Endothelial cell of umbilical vein (primary cell): ENCODE measurements around the gene MIGA2. TPM values are rescaled to one million over a fixed set of nuclear protein-coding genes. Genes with fewer than 3 reads are reported as not detected.
A peak's percentile ranks its signal among the peaks of the same experiment; 100 is the strongest.

Experiments used
- Bru-seq: library from RNA; stranded (reverse); fragments of 400-500 nt; gene quantifications from one replicate; lab custom pipeline; 2021; lab: Mats Ljungman, UMichigan
- BruChase-seq, 2 experiments: library from RNA; stranded (reverse); fragments of 400-500 nt; gene quantifications; one replicate each; lab custom pipeline; 2021; lab: Mats Ljungman, UMichigan
- BruUV-seq: library from RNA; stranded (reverse); fragments of 400-500 nt; replicated peaks from 2 replicates; lab custom pipeline; 2021; lab: Mats Ljungman, UMichigan
- CTCF ChIA-PET: fragments of 300-600, 350-600 bp; sonication (Branson Sonifier 250); formaldehyde crosslinking; loops from one replicate; lab custom pipeline; 2021; ENCODE audit warnings: antibody characterized with exemption, inconsistent platforms; lab: Charles Lee
- POLR2A ChIA-PET: fragments of 300-600, 350-600 bp; sonication (Branson Sonifier 250); formaldehyde crosslinking; loops from one replicate; lab custom pipeline; 2021; ENCODE audit warnings: antibody characterized with exemption, inconsistent platforms; lab: Charles Lee
- DNase-seq: peaks from one replicate; pipeline ENCODE4 v3.0.0-alpha.2; 2011; ENCODE audit warnings: low read depth, low spot score
- FAIRE-seq: peaks from 2 replicates; lab custom pipeline; 2011; peaks lifted over from hg19 to GRCh38; lab: Jason Lieb, UNC
- H2AFZ ChIP-seq: 2 replicates; pipeline ENCODE4 v1.6.0; 2012; ENCODE audit warnings: low read depth, low read length, control low read depth, inconsistent platforms
- H3K27ac ChIP-seq: 2 replicates; pipeline ENCODE4 v1.5.1; 2011; ENCODE audit warnings: low read depth, mild to moderate bottlenecking, control low read depth, low read length, moderate library complexity; ENCODE audit not compliant: insufficient read depth
- H3K27me3 ChIP-seq, 2 experiments: 2 replicates each; pipeline versions ENCODE4 v1.6.0 to v1.6.1; 2011; ENCODE audit warnings: low read length in 2 of 2, mixed read lengths in 1 of 2; ENCODE audit not compliant: control insufficient read depth in 2 of 2, insufficient read depth in 2 of 2
- H3K36me3 ChIP-seq, 2 experiments: 2 replicates in 1 of 2; 3 replicates in 1 of 2; pipeline ENCODE4 v1.5.1; 2011; ENCODE audit warnings: low read length in 2 of 2, mild to moderate bottlenecking in 1 of 2, moderate library complexity in 1 of 2; ENCODE audit not compliant: control insufficient read depth in 2 of 2, insufficient read depth in 2 of 2; ENCODE audit errors: extremely low read depth in 1 of 2
- H3K4me1 ChIP-seq: 3 replicates; pipeline ENCODE4 v1.5.1; 2011; ENCODE audit warnings: mild to moderate bottlenecking, low read length; ENCODE audit not compliant: control insufficient read depth, insufficient read depth; ENCODE audit errors: extremely low read depth
- H3K4me2 ChIP-seq: 2 replicates; pipeline ENCODE4 v1.6.1; 2011; ENCODE audit warnings: low read length, control low read depth, mixed read lengths; ENCODE audit not compliant: insufficient read depth
- H3K4me3 ChIP-seq, 3 experiments: fragments of 200-600 bp in 1 of 3; sonication (generic), shearing (Covaris generic) in 1 of 3; replicated peaks in 1 of 3; 2 replicates each; pipeline ENCODE4 v1.5.1; 2011 to 2016; ENCODE audit warnings: control low read depth in 3 of 3, low read length in 3 of 3, mild to moderate bottlenecking in 2 of 3, inconsistent platforms in 1 of 3, low read depth in 1 of 3, moderate library complexity in 1 of 3; ENCODE audit not compliant: insufficient read depth in 1 of 3
- H3K79me2 ChIP-seq: 2 replicates; pipeline ENCODE4 v1.6.0; 2012; ENCODE audit warnings: low read length, inconsistent platforms; ENCODE audit not compliant: control insufficient read depth, insufficient read depth
- H3K9ac ChIP-seq: replicated peaks from 2 replicates; pipeline ENCODE3; 2011; ENCODE audit warnings: low read length, control low read depth; ENCODE audit not compliant: insufficient read depth; ENCODE audit errors: extremely low read depth
- H3K9me1 ChIP-seq: replicated peaks from 3 replicates; pipeline ENCODE4 v1.6.0; 2011; ENCODE audit warnings: mild to moderate bottlenecking, low read length; ENCODE audit not compliant: control insufficient read depth, insufficient read depth; ENCODE audit errors: extremely low read depth
- H3K9me3 ChIP-seq: replicated peaks from 2 replicates; pipeline ENCODE4 v1.5.1; 2012; ENCODE audit warnings: low read length, inconsistent platforms; ENCODE audit not compliant: control insufficient read depth, insufficient read depth
- H4K20me1 ChIP-seq: replicated peaks from 2 replicates; pipeline ENCODE3; 2011; ENCODE audit warnings: mild to moderate bottlenecking, low read length; ENCODE audit not compliant: control insufficient read depth, insufficient read depth; ENCODE audit errors: extremely low read depth
- EZH2 ChIP-seq: IDR thresholded peaks from 2 replicates; pipeline ENCODE4 v1.6.1; 2012; ENCODE audit warnings: borderline replicate concordance, low read depth, mild to moderate bottlenecking, moderate library complexity, low read length, inconsistent platforms; ENCODE audit not compliant: severe bottlenecking
- FOS ChIP-seq: IDR thresholded peaks from 2 replicates; pipeline ENCODE4 v1.6.1; 2011; ENCODE audit warnings: mild to moderate bottlenecking, low read length, moderate library complexity, borderline replicate concordance; ENCODE audit not compliant: insufficient read depth
- GATA2 ChIP-seq: IDR thresholded peaks from 2 replicates; pipeline ENCODE4 v1.7.0; 2011; ENCODE audit warnings: low read depth, mild to moderate bottlenecking, moderate library complexity, mixed read lengths, low read length; ENCODE audit not compliant: insufficient read length, insufficient read depth
- JUN ChIP-seq: IDR thresholded peaks from 2 replicates; pipeline ENCODE4 v1.6.1; 2011; ENCODE audit warnings: borderline replicate concordance, low read depth; ENCODE audit not compliant: insufficient read length, insufficient read depth
- MAX ChIP-seq: IDR thresholded peaks from 2 replicates; pipeline ENCODE4 v1.6.1; 2011; ENCODE audit not compliant: insufficient read depth, insufficient read length
- MYC ChIP-seq: IDR thresholded peaks from one replicate; pipeline ENCODE4 v1.6.1; 2011; ENCODE audit warnings: mild to moderate bottlenecking, low read depth, low read length
- POLR2A ChIP-seq: IDR thresholded peaks from 2 replicates; pipeline ENCODE4 v1.6.1; 2012; ENCODE audit warnings: low read depth, mild to moderate bottlenecking, control low read depth, low read length
- POLR2AphosphoS5 ChIP-seq: IDR thresholded peaks from 2 replicates; pipeline ENCODE4 v1.6.1; 2012; ENCODE audit warnings: low read depth, mild to moderate bottlenecking, control low read depth, low read length, moderate library complexity; ENCODE audit not compliant: insufficient read depth
- dilution Hi-C: fragments of 300-500 bp; cut with MboI; formaldehyde crosslinking; loops from one replicate; pipeline ENCODE4 v1.15.0; 2019; ENCODE audit warnings: low sequenced_read_pairs; ENCODE audit not compliant: extremely low pct_ligation_motif_present
- intact Hi-C: fragments of 100-400 bp; cut with micrococcal nuclease; formaldehyde crosslinking; loops from one replicate; pipeline ENCODE4 v1.10.0; 2022
- long read RNA-seq: library from polyadenylated mRNA; stranded (forward); transcript quantifications from one replicate; pipeline ENCODE4 v2.0.0, GENCODE V29; 2021
- polyA minus RNA-seq, 3 experiments: library from RNA; depleted of rRNA, polyadenylated mRNA; stranded (reverse); fragments of >200 nt; gene quantifications; 1 replicate in 1 of 3; 2 replicates in 2 of 3; pipeline ENCODE4 v1.2.3, GENCODE V29; 2011
- polyA plus RNA-seq, 4 experiments: library from polyadenylated mRNA; depleted of rRNA in 3 of 4; stranded (reverse) in 3 of 4; unstranded in 1 of 4; fragments of >200 nt; gene quantifications; 2 replicates each; pipeline versions ENCODE4 v1.2.1 to v1.2.3, GENCODE V29; 2011 to 2012; ENCODE audit warnings: missing spikeins in 1 of 4
- total RNA-seq: library from RNA; stranded (reverse); gene quantifications from 2 replicates; pipeline ENCODE4 v1.2.3, GENCODE V29; 2021
- TF ChIP-seq, protein P1 (sequence below), 2 donors: IDR thresholded peaks; 1 replicate in 1 of 2; 2 replicates in 1 of 2; pipeline ENCODE4 v1.5.1; 2011; ENCODE audit warnings: low read length in 2 of 2, mild to moderate bottlenecking in 2 of 2, moderate library complexity in 2 of 2, control low read depth in 1 of 2, inconsistent platforms in 1 of 2, low read depth in 1 of 2; ENCODE audit not compliant: insufficient read depth in 1 of 2; ENCODE audit errors: extremely low read depth in 1 of 2

MIGA2 gene
- 28.0 and 29.5 TPM in 2 replicates for total RNA-seq
- polyA plus RNA-seq = 27.7 and 28.0 TPM in 2 replicates
- 13.1 and 15.9 TPM in 2 replicates for polyA plus RNA-seq (2011; cell fraction: cytosol; rRNA removed)
- polyA plus RNA-seq (2011; cell fraction: nucleus; rRNA removed) = 125 and 138 TPM in 2 replicates
- polyA plus RNA-seq (2012) = 15.3 and 16.1 TPM in 2 replicates
- 12.8 and 20.8 TPM in 2 replicates for polyA minus RNA-seq
- polyA minus RNA-seq (2011; cell fraction: cytosol; rRNA and poly(A)+ RNA removed) = 11.4 TPM
- polyA minus RNA-seq (2011; cell fraction: nucleus; rRNA and poly(A)+ RNA removed) = 18.4 and 31.4 TPM in 2 replicates
- percentile 44 among the genes with signal in this experiment for Bru-seq, nascent RNA
- percentile 60 among the genes with signal in this experiment for BruChase-seq, experiment 1, labeled RNA remaining after a 6-hour chase
- percentile 59 among the genes with signal in this experiment for BruChase-seq, experiment 2, labeled RNA remaining after a 2-hour chase
- long read RNA-seq, partial matches to known transcripts = 5 of 39 reads
- long read RNA-seq, other reads (novel, unspliced or antisense) = 32 of 39 reads

DNA sequence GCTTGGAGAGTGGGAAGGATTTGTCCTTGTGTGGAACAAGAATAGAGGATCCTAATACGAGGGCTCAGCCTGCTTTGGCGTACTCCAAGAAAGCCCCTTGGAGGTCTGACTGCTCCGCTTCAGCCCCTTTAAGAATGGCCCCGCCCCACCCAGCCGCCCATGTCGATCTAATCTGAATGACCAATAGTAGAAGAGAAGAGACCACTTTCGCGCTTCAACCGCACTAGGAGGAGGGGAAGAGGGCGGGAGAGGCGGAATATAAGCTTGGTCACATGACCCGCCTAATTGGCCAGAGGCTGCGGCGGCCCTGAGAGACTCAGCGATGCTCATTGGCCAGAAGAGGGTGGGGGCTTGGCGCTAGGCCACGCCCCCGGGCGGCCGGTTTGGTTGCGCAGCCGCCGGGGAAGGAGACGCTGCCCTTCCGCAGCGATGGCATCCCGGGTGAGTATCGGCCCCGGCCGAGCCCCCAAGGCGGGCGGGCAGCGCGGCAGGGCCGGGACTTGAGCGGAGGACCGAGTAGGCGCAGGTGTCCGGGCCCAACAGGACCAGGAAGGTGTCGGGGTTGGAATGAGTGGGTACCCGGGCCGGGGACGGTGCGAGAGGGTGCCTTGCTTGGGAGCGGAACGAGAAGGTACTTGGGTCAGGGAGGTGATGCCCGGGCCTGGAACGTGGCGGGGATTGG lies at the start of gene MIGA2:
Gene MIGA2, plus strand, starts transcription at position 386 of the 682 bp plus-strand sequence. CDS start 3,969 bp downstream, outside the sequence.
- DNase-seq (peak; percentile 99), FAIRE-seq (peak; percentile 99)
- H3K9ac ChIP-seq = peak within 1 kb of the TSS; percentile 49
- H3K9me3 ChIP-seq = no peaks in the 10 kb centered on the region
- peak within 1 kb of the TSS; percentile 68 to 98 (median 73) for H3K4me3 ChIP-seq
- H3K9me1 ChIP-seq = no peaks in the 10 kb centered on the region
- no peak within 1 kb of the TSS for H3K27ac ChIP-seq
- TF ChIP-seq POLR2A (peak; percentile 93), MAX (peak; percentile 74), POLR2AphosphoS5 (peak; percentile 94), MYC (no peak)
- peak within 1 kb of the TSS; percentile 99 for H2AFZ ChIP-seq
- no peaks in the 10 kb centered on the region for H3K27me3 ChIP-seq
- intact Hi-C loops (loop anchor here (1.0 to 5.0 kb wide), 3 partner anchors 8 to 531 kb away; partner anchors contain the start of genes DOLPP1 and SH3GLB2), dilution Hi-C loops (no loop called here)
- POLR2A ChIA-PET = no interaction called here
- CTCF ChIA-PET = interaction anchor here (0.7 to 1.5 kb wide), 4 partner anchors 8 to 218 kb away, joined by 3 to 5 read pairs (median 4); partner anchors contain the start of genes ENDOG and SH3GLB2
- H3K4me2 ChIP-seq = peak within 1 kb of the TSS; percentile 82
- peaks cover 0 to 4% of the 10 kb centered on the region in 2 experiments for H3K36me3 ChIP-seq
- BruUV-seq = no TSS peak
- H4K20me1 ChIP-seq = no peaks in the 10 kb centered on the region
- peaks cover 12% of the 10 kb centered on the region for H3K79me2 ChIP-seq
- peaks cover 11% of the 10 kb centered on the region for H3K4me1 ChIP-seq

GRCh38 chr9:128986671-128987070 lies 49.8 kb upstream of the MIGA2 start:
- CTCF ChIA-PET = interaction anchor here (0.7 to 1.1 kb wide), 2 partner anchors 19 to 169 kb away, joined by 3 read pairs; partner anchors contain the start of gene ENDOG
- intact Hi-C loops = no loop called here
- DNase-seq = no peak

More at GRCh38 chr9:128986671-128987070, 49.8 kb upstream of the MIGA2 start:
- Histone ChIP-seq H3K4me3 (no peak overlapping the region), H3K27me3 (no peaks in the 10 kb centered on the region), H3K36me3 (peaks cover 27 to 31% of the 10 kb centered on the region in 2 experiments), H3K27ac (no peak overlapping the region), H3K9ac (no peak overlapping the region), H2AFZ (no peak overlapping the region), H3K4me2 (no peak overlapping the region), H3K4me1 (no peaks in the 10 kb centered on the region), H4K20me1 (no peaks in the 10 kb centered on the region), H3K79me2 (no peaks in the 10 kb centered on the region), H3K9me1 (no peaks in the 10 kb centered on the region), H3K9me3 (no peaks in the 10 kb centered on the region)
- FAIRE-seq = no peak
- POLR2A ChIA-PET = no interaction called here
- no TSS peak for BruUV-seq
- dilution Hi-C loops = no loop called here
- TF ChIP-seq MYC (no peak), GATA2 (no peak), POLR2A (no peak), FOS (no peak), JUN (no peak), POLR2AphosphoS5 (no peak), MAX (no peak), EZH2 (no peak)
- TF ChIP-seq, protein P1, sequence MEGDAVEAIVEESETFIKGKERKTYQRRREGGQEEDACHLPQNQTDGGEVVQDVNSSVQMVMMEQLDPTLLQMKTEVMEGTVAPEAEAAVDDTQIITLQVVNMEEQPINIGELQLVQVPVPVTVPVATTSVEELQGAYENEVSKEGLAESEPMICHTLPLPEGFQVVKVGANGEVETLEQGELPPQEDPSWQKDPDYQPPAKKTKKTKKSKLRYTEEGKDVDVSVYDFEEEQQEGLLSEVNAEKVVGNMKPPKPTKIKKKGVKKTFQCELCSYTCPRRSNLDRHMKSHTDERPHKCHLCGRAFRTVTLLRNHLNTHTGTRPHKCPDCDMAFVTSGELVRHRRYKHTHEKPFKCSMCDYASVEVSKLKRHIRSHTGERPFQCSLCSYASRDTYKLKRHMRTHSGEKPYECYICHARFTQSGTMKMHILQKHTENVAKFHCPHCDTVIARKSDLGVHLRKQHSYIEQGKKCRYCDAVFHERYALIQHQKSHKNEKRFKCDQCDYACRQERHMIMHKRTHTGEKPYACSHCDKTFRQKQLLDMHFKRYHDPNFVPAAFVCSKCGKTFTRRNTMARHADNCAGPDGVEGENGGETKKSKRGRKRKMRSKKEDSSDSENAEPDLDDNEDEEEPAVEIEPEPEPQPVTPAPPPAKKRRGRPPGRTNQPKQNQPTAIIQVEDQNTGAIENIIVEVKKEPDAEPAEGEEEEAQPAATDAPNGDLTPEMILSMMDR (IDR thresholded peaks at IDR 0.05; ENCODE audit: extremely low read depth in 1 of 2, insufficient read depth in 1 of 2, low read depth in 1 of 2, low read length in 2 of 2) = no peak
